ENCODE results near the gene RANBP10. TPM values are rescaled to one million over a fixed set of nuclear protein-coding genes. Genes with fewer than 3 reads are reported as not detected.

RANBP10 gene
- total and polyA plus RNA-seq, 5 donors = 6.9 to 16.3 (median 11.6) TPM

DNA sequence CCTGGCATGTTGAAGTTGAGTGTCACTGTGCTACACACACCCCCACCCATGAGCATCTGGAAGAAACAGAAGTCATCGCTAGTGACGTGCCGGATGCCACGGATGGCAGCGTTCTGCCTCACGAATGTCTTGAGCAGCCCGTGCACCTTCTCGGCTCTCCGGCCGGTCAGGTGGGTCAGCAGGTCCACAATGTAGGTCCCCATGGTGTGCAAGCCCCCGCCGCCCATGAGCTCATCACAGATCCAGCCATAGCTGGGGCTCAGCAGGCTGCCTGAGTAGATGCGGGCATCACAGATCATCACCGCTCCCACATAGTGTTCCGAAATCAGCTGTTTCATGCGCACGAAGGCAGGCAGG, 130.8 kb downstream of the RANBP10 start:
- WGBS = 96% methylated on average over 17 of the region's 17 CpGs
- H3K27ac ChIP-seq (ENCODE audit: low read length) = no peak overlapping the region
- no peaks in the 10 kb centered on the region for H3K27me3 ChIP-seq (ENCODE audit: control insufficient read depth, insufficient read depth)
- H3K4me1 ChIP-seq (ENCODE audit: control insufficient read depth, insufficient read depth, low read length) = peaks cover 5% of the 10 kb centered on the region
- DNase-seq = peak in 1 of 3 donors; percentile 38
- no peaks in the 10 kb centered on the region for H3K9me3 ChIP-seq (ENCODE audit: control insufficient read depth, low read length)
- intact Hi-C loops (cut with DNase I) = loop anchor here in 2 of 4 donors (10.0 kb wide), 2 partner anchors 129 to 139 kb away; partner anchors contain the start of genes RANBP10 (in 1 of the 2) and TSNAXIP1 (in 1 of the 2)
- H3K4me3 ChIP-seq (ENCODE audit: low read length) = no peak overlapping the region
- ATAC-seq = no peak

DNA sequence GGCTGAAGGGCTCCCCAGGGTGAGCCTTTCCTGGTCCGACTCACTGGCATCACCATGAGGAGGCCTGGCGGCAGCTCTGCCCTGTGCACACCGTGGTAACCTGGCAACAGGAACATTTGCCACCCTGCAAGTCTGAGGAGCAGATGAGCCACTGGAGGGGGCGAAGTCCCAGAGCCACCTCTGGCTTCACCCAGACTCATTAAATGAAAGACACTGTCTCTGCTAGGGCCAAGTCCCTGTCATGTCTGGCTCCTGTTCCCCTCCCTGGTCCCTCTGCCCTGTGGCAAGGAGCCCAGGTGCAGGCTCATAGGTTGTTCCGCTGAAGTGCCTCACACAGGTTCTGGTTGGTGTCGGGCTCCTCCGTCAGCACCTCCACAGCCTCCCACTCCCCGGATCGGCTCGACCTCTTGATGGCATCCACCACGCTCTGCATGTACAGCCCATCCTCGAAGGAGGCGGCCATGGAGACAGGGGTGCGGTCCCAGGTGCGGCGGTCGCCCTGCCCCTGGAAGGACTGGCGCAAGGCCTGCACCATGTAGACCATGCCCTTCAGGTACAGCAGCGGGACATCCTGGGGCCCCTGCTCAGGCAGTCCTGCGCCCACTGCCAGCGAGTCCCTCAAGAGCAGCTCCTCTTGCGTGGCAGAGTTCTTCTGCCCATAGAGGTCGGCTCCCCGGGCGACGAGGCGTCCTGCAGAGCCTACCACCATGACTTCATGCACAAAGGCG, 131.3 kb downstream of the RANBP10 start:
- Histone ChIP-seq H3K27me3 (ENCODE audit: control insufficient read depth, insufficient read depth) (no peaks in the 10 kb centered on the region), H3K9me3 (ENCODE audit: control insufficient read depth, low read length) (no peaks in the 10 kb centered on the region), H3K4me3 (ENCODE audit: low read length) (no peak overlapping the region), H3K4me1 (ENCODE audit: control insufficient read depth, insufficient read depth, low read length) (peaks cover 5% of the 10 kb centered on the region), H3K27ac (ENCODE audit: low read length) (no peak overlapping the region)
- DNase-seq = peak in 2 of 3 donors; percentile 52 to 55
- ATAC-seq = no peak
- WGBS = 95% methylated on average over 28 of the region's 28 CpGs
- intact Hi-C loops (cut with DNase I) = loop anchor here in 2 of 4 donors (10.0 kb wide), 2 partner anchors 130 to 140 kb away; partner anchors contain the start of genes RANBP10 (in 1 of the 2) and TSNAXIP1 (in 1 of the 2)

DNA sequence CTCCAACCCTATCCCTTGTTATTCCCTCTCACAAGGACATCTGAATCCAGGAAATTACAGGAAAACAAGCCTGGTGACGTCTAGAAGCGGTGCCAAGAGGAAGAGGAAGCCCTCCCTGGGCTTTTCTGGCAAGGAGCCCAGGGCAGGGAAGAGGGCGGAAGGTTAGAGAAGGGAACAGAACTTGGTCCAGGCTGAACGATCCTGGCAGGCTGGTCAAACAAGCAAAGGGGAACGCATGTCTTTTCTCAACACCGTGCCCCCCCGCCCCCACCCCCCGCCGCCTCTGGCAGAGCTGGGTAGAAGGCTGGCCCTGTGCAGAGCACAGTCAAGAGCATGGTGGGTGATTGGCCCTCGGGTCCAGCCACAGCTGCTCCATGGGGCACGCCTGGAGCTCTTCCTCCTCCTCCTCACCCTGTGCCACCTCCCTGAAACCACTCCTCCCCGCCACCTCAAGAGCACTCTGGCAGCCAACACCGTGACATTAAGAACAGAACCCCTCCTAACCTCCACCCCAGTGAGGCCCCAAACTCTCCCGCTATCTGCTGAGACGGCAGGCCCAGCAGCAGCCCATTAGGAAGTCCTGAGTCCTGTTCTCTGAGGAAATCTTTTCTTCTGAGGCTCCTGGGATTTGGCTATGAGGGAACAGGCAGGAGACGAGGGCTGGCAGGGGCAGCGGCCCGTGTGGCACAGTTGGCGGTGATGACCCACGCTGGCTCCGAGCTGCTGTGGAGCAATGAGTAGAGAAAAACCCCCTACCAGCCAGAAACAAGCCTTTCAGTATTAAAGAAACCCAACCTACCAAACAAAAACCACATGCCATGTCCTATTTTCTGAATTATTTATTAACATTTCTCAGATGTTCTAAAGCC, 132.4 kb downstream of the RANBP10 start:
- intact Hi-C loops (cut with DNase I) = loop anchor here in 2 of 4 donors (10.0 kb wide), 2 partner anchors 131 to 141 kb away; partner anchors contain the start of genes RANBP10 (in 1 of the 2) and TSNAXIP1 (in 1 of the 2)
- no peak overlapping the region for H3K4me3 ChIP-seq (ENCODE audit: low read length)

More for the DNA sequence above, 132.4 kb downstream of the RANBP10 start:
- no peaks in the 10 kb centered on the region for H3K27me3 ChIP-seq (ENCODE audit: control insufficient read depth, insufficient read depth)
- peak; percentile 82 to 89 (median 89) for DNase-seq
- H3K27ac ChIP-seq (ENCODE audit: low read length) = peak overlapping the region; percentile 77
- H3K9me3 ChIP-seq (ENCODE audit: control insufficient read depth, low read length) = no peaks in the 10 kb centered on the region
- WGBS = 42% methylated on average over 21 of the region's 21 CpGs
- peaks cover 5% of the 10 kb centered on the region for H3K4me1 ChIP-seq (ENCODE audit: control insufficient read depth, insufficient read depth, low read length)
- peak; percentile 67 to 74 for ATAC-seq

Other genes with a start within 250 kb of the RANBP10 start
- gene CTCF, start 244.0 kb downstream of the RANBP10 start, total RNA-seq = 10 to 100 TPM; 24.2 to 30.5 (median 28.6) TPM
- 17.5 TPM for gene CTCF, start 244.0 kb downstream of the RANBP10 start, polyA plus RNA-seq
- gene CARMIL2, start 161.4 kb downstream of the RANBP10 start, total RNA-seq = 1 to 10 TPM in 2 of 4 donors, under 1 TPM in 2; 0.65 to 1.2 (median 1.0) TPM
- 0.66 TPM for gene CARMIL2, start 161.4 kb downstream of the RANBP10 start, polyA plus RNA-seq
- gene ACD, start 146.3 kb downstream of the RANBP10 start, total RNA-seq = 10 to 100 TPM in 2 of 4 donors, 1 to 10 TPM in 2; 7.9 to 10.9 (median 9.4) TPM
- gene ACD, start 146.3 kb downstream of the RANBP10 start, polyA plus RNA-seq = 9.9 TPM
- gene PARD6A, start 145.6 kb downstream of the RANBP10 start, total RNA-seq = 1 to 10 TPM; 3.4 to 3.5 (median 3.5) TPM
- 3.1 TPM for gene PARD6A, start 145.6 kb downstream of the RANBP10 start, polyA plus RNA-seq
- 10 to 100 TPM in 2 of 4 donors, 1 to 10 TPM in 2; 8.6 to 11.1 (median 9.5) TPM for gene ENKD1, start 139.8 kb downstream of the RANBP10 start, total RNA-seq
- gene ENKD1, start 139.8 kb downstream of the RANBP10 start, polyA plus RNA-seq = 12.9 TPM
- gene C16orf86, start 139.7 kb downstream of the RANBP10 start, total RNA-seq = 1 to 10 TPM; 3.9 to 6.2 (median 4.9) TPM
- gene C16orf86, start 139.7 kb downstream of the RANBP10 start, polyA plus RNA-seq = 6.0 TPM
- 1 to 10 TPM; 8.2 to 9.9 (median 8.6) TPM for gene GFOD2, start 87.2 kb downstream of the RANBP10 start, total RNA-seq
- 8.1 TPM for gene GFOD2, start 87.2 kb downstream of the RANBP10 start, polyA plus RNA-seq
- under 1 TPM; 0.56 to 0.94 (median 0.79) TPM for gene TSNAXIP1, start 329 bp upstream of the RANBP10 start, total RNA-seq
- gene TSNAXIP1, start 329 bp upstream of the RANBP10 start, polyA plus RNA-seq = 1.1 TPM
- gene THAP11, start 35.8 kb upstream of the RANBP10 start, total RNA-seq = 10 to 100 TPM; 27.5 to 34.0 (median 32.0) TPM
- 20.8 TPM for gene THAP11, start 35.8 kb upstream of the RANBP10 start, polyA plus RNA-seq
- 10 to 100 TPM; 66.6 to 80.7 (median 68.2) TPM for gene NUTF2, start 40.4 kb upstream of the RANBP10 start, total RNA-seq
- 125 TPM for gene NUTF2, start 40.4 kb upstream of the RANBP10 start, polyA plus RNA-seq
- gene CENPT, start 41.1 kb upstream of the RANBP10 start, total RNA-seq = 10 to 100 TPM; 24.3 to 29.0 (median 27.4) TPM
- 26.7 TPM for gene CENPT, start 41.1 kb upstream of the RANBP10 start, polyA plus RNA-seq
- 10 to 100 TPM; 29.7 to 35.6 (median 31.9) TPM for gene EDC4, start 66.5 kb upstream of the RANBP10 start, total RNA-seq
- 21.7 TPM for gene EDC4, start 66.5 kb upstream of the RANBP10 start, polyA plus RNA-seq
- under 1 TPM in 1 of 4 donors, not detected in 3; 0.53 TPM for gene NRN1L, start 78.3 kb upstream of the RANBP10 start, total RNA-seq
- 0.41 TPM for gene NRN1L, start 78.3 kb upstream of the RANBP10 start, polyA plus RNA-seq
- 10 to 100 TPM; 23.8 to 31.1 (median 27.0) TPM for gene PSKH1, start 86.7 kb upstream of the RANBP10 start, total RNA-seq
- 26.8 TPM for gene PSKH1, start 86.7 kb upstream of the RANBP10 start, polyA plus RNA-seq
- under 1 TPM in 3 of 4 donors, not detected in 1; 0.37 to 0.94 (median 0.42) TPM for gene CTRL, start 125.3 kb upstream of the RANBP10 start, total RNA-seq
- 0.66 TPM for gene CTRL, start 125.3 kb upstream of the RANBP10 start, polyA plus RNA-seq
- gene PSMB10, start 130.3 kb upstream of the RANBP10 start, total RNA-seq = 10 to 100 TPM; 49.1 to 64.0 (median 58.5) TPM
- 92.8 TPM for gene PSMB10, start 130.3 kb upstream of the RANBP10 start, polyA plus RNA-seq
- gene LCAT, start 137.6 kb upstream of the RANBP10 start, total RNA-seq = 10 to 100 TPM; 15.0 to 27.0 (median 16.1) TPM
- gene LCAT, start 137.6 kb upstream of the RANBP10 start, polyA plus RNA-seq = 17.4 TPM
- gene SLC12A4, start 162.1 kb upstream of the RANBP10 start, total RNA-seq = 100 to 1,000 TPM in 1 of 4 donors, 10 to 100 TPM in 3; 64.6 to 114 (median 66.8) TPM
- gene SLC12A4, start 162.1 kb upstream of the RANBP10 start, polyA plus RNA-seq = 49.3 TPM
- not detected for gene DPEP3, start 173.9 kb upstream of the RANBP10 start, total RNA-seq
- not detected for gene DPEP3, start 173.9 kb upstream of the RANBP10 start, polyA plus RNA-seq
- gene DPEP2, start 192.9 kb upstream of the RANBP10 start, total RNA-seq = 1 to 10 TPM; 1.2 to 2.7 (median 1.8) TPM
- 1.5 TPM for gene DPEP2, start 192.9 kb upstream of the RANBP10 start, polyA plus RNA-seq
- gene DPEP2NB, start 209.4 kb upstream of the RANBP10 start, total RNA-seq = not detected
- not detected for gene DPEP2NB, start 209.4 kb upstream of the RANBP10 start, polyA plus RNA-seq
- 1 to 10 TPM; 6.7 to 7.8 (median 7.4) TPM for gene DDX28, start 216.7 kb upstream of the RANBP10 start, total RNA-seq
- gene DDX28, start 216.7 kb upstream of the RANBP10 start, polyA plus RNA-seq = 8.4 TPM
- 1 to 10 TPM; 5.1 to 9.5 (median 6.8) TPM for gene DUS2, start 216.7 kb upstream of the RANBP10 start, total RNA-seq
- 4.3 TPM for gene DUS2, start 216.7 kb upstream of the RANBP10 start, polyA plus RNA-seq